ENCODE results near the gene SP1.
A peak's percentile ranks its signal among the peaks of the same experiment; 100 is the strongest.
"Not testable (repeated sequence)": the region's sequence is repeated elsewhere in the genome, so short reads cannot be mapped to it uniquely, and the experiment has no call there.

Gene SP1

GRCh38 chr12:53358836-53359419 is 21.0 kb upstream of the SP1 start:
- no peak for DNase-seq (ENCODE audit: low read depth, low spot score)

GRCh38 chr12:53361638-53362037 is 18.3 kb upstream of the SP1 start:
- not testable (repeated sequence) for DNase-seq (ENCODE audit: low read depth, low spot score)

DNA sequence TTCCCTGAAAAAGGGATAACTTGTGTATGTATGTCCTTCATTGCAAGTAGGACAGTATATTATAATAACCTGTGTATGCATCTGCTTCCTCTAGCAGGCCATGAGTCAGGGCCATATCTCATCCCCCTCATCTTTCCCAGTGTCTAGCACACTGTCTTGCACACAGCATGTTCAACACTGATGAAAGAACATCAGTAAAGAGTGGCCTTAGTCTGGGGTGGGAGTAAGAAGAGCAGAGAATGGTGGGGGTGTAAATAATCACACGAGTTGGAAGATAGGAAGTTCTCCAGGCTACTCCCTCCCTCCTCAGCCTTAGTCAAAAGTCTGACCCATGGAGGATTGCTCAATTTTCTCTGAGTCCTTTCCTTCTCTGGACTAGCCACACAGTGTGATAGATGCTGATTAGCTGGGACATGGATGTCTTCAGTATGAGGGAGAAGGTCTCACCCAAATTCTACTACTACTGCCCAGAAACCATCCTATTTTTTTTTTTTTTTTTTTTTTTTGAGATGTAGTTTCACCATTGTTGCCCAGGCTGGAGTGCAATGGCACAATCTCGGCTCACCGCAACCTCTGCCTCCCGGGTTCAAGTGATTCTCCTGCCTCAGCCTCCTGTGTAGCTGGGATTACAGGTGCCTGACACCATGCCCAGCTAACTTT is 14.6 kb upstream of the SP1 start:
- DNase-seq (ENCODE audit: low read depth, low spot score), result no peak

DNA sequence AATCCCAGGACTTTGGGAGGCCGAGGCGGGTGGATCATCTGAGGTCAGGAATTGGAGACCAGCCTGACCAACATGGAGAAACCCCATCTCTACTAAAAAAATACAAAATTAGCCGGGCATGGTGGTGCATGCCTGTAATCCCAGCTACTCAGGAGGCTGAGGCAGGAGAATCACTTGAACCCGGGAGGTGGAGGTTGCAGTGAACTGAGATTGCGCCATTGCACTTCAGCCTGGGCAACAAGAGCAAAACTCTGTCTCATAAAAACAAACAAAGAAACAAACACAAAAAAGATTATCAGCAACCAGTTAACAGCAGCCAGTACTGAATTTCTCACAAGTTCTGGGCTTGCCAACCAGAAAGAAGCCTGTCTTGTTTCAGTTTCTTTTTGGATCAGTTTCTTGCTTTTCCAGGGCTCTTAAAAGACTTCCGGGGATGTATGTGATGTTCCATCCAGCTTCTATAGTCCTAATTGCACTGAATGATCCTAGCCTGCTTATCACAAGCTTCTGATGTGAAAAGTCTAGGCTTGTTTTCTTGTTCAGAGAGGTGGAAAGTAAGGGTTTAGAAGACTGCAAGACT is 6.3 kb upstream of the SP1 start:
- not testable (repeated sequence) for DNase-seq (ENCODE audit: low read depth, low spot score)

GRCh38 chr12:53374277-53374676 is 5.7 kb upstream of the SP1 start:
- not testable (repeated sequence) for DNase-seq (ENCODE audit: low read depth, low spot score)

GRCh38 chr12:53376747-53377146 is 3.2 kb upstream of the SP1 start:
- DNase-seq (ENCODE audit: low read depth, low spot score), result no peak

GRCh38 chr12:53378222-53378621 is 1.8 kb upstream of the SP1 start:
- DNase-seq (ENCODE audit: low read depth, low spot score), result peak; percentile 29

- no peak for DNase-seq (ENCODE audit: low read depth, low spot score)
These were observed 1.1 kb upstream of the SP1 start for GRCh38 chr12:53378724-53379388.

DNA sequence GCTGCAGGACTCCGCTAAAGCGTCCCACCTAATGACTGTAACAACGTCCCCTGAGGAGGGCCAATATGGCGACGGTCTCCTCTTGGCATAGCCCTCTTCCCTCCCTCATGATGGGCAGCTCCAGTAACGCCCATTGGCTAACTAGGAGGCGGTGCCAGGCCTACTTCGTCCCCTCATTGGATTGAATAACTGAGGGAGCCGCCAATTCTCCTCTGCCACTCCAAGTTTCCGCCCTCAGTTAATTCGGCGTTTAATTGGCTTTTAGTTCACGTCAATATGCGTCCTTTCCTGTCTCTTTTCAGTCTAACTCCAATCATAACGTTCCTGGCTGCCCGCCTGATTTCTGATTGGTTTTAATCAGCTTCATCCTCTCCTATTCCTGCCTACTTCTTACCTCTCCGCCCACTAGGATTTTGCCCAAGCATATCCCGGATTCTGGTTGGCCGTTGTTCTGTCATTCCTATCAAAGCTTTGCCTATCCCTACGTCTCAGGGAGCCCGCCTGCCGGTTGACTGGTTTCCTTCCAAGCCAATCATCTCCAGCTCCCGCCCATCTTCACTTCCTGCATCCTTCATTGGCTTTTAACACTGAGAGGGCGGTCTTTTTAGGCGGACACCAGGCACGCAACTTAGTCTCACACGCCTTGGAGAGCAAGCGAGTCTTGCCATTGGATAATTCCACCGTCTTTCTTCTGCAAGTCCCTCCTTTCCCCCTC is 430 bp upstream of the SP1 start:
- peak; percentile 100 for DNase-seq (ENCODE audit: low read depth, low spot score)

- DNase-seq (ENCODE audit: low read depth, low spot score), result peak; percentile 76
These were observed 1.1 kb downstream of the SP1 start for GRCh38 chr12:53380794-53381730.

DNA sequence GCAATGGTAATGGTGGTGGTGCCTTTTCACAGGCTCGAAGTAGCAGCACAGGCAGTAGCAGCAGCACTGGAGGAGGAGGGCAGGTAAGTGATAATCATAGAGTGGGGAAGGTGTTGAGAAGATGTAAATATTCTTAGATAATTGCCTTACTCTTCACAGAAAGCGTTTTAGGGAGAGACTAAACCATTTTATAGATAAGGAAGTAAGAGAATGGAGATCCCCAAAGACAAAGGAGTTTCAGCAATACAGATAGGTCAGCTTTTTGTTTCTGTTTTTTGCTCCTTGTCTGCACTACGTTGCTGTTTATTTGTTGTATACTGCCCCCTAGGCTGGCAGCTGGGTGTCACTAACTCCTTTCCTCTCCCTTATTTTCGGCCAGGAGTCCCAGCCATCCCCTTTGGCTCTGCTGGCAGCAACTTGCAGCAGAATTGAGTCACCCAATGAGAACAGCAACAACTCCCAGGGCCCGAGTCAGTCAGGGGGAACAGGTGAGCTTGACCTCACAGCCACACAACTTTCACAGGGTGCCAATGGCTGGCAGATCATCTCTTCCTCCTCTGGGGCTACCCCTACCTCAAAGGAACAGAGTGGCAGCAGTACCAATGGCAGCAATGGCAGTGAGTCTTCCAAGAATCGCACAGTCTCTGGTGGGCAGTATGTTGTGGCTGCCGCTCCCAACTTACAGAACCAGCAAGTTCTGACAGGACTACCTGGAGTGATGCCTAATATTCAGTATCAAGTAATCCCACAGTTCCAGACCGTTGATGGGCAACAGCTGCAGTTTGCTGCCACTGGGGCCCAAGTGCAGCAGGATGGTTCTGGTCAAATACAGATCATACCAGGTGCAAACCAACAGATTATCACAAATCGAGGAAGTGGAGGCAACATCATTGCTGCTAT is 2.0 kb downstream of the SP1 start:
- DNase-seq (ENCODE audit: low read depth, low spot score), result peak; percentile 77

- DNase-seq (ENCODE audit: low read depth, low spot score), result no peak
These were observed 3.3 kb downstream of the SP1 start for GRCh38 chr12:53383258-53383657.

GRCh38 chr12:53386381-53386780 is 6.4 kb downstream of the SP1 start:
- not testable (repeated sequence) for DNase-seq (ENCODE audit: low read depth, low spot score)

DNA sequence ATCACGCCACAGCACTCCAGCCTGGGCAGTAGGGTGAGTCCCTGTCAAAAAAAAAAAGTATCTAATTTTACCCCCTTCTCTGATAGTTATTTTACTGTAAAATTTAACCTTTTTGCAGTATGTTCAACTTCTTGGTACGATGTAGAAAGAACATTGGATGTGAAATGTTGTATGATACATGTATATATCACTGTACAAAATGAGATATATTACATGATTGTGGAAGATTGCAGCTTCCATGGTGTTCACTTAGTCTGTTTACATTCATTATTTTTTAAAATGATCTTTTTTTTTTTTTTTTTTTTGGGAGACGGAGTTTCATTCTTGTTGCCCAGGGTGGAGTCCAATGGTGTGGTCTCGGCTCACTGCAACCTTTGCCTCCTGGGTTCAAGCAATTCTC is 9.0 kb downstream of the SP1 start:
- DNase-seq (ENCODE audit: low read depth, low spot score), result no peak

GRCh38 chr12:53389702-53390101 is 9.7 kb downstream of the SP1 start:
- DNase-seq (ENCODE audit: low read depth, low spot score), result no peak

- DNase-seq (ENCODE audit: low read depth, low spot score), result no peak
These were observed 11.7 kb downstream of the SP1 start for GRCh38 chr12:53391724-53392123.

DNA sequence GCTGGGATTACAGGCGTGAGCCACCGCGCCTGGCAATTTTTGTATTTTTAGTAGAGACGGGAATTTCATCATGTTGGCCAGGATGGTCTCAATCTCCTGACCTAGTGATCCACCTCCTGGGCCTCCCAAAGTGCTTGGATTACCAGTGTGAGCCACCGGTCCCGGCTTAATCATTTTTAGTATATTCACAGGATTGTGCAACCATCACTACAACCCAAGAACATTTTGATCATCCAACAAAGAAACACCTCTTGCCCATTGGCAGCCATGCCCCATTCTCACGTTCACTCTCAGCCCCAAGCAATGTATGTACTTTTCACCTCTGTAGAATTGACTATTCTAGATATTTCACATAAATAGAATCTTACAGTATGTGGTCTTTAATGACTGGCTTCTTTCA is 19.9 kb downstream of the SP1 start:
- DNase-seq (ENCODE audit: low read depth, low spot score), result no peak

DNA sequence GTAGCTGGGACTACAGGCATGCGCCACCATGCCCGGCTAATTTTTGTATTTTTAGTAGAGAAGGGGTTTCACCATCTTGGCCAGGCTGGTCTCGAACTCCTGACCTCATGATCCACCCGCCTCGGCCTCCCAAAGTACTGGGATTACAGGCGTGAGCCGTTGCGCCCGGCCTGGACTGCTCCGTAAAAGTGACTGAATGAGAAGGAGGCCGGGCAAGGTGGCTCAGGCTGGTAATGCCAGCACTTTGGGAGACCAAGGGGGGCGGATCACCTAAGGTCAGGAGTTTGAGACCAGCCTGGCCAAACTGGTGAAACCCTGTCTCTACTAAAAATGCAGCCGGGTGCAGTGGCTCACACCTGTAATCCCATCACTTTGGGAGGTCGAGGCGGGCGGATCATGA is 22.4 kb downstream of the SP1 start:
- not testable (repeated sequence) for DNase-seq (ENCODE audit: low read depth, low spot score)

GRCh38 chr12:53402871-53403270 is 22.9 kb downstream of the SP1 start:
- no peak for DNase-seq (ENCODE audit: low read depth, low spot score)

DNA sequence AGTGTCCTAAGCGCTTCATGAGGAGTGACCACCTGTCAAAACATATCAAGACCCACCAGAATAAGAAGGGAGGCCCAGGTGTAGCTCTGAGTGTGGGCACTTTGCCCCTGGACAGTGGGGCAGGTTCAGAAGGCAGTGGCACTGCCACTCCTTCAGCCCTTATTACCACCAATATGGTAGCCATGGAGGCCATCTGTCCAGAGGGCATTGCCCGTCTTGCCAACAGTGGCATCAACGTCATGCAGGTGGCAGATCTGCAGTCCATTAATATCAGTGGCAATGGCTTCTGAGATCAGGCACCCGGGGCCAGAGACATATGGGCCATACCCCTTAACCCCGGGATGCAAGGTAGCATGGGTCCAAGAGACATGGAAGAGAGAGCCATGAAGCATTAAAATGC is 31.0 kb downstream of the SP1 start:
- DNase-seq (ENCODE audit: low read depth, low spot score), result no peak

All from ELF-1 (cell line).